HepG2 (cell line): ENCODE results near the gene RUNX2. TPM values are rescaled to one million over a fixed set of nuclear protein-coding genes. Genes with fewer than 3 reads are reported as not detected.

Experiments
- BRD4 ChIP-seq: sonication (generic); formaldehyde crosslinking; IDR thresholded peaks from 2 replicates; pipeline ENCODE4 v1.4.0; 2020; ENCODE audit warnings: missing genetic modification reagents
- CREB1 ChIP-seq, 2 experiments: fragments of 450-650 bp in 1 of 2; IDR thresholded peaks; 2 replicates each; pipeline ENCODE4 v1.6.1; 2016 to 2017; ENCODE audit warnings: control low read depth in 1 of 2, mild to moderate bottlenecking in 1 of 2, missing compliant biosample characterization in 1 of 2, missing genetic modification characterization in 1 of 2
- EEA1 ChIP-seq: sonication (generic); formaldehyde crosslinking; IDR thresholded peaks from 2 replicates; pipeline ENCODE4 v1.5.1; 2020; ENCODE audit warnings: mild to moderate bottlenecking, missing genetic modification reagents, borderline replicate concordance
- FOXC1 ChIP-seq: sonication (generic); formaldehyde crosslinking; IDR thresholded peaks from 2 replicates; pipeline ENCODE4 v1.8.0; 2022; ENCODE audit warnings: mild to moderate bottlenecking, missing genetic modification reagents, borderline replicate concordance
- GATAD1 ChIP-seq: IDR thresholded peaks from 2 replicates; pipeline ENCODE4 v1.6.1; 2016; ENCODE audit warnings: missing genetic modification reagents, missing compliant biosample characterization
- GFI1 ChIP-seq: sonication (generic); formaldehyde crosslinking; IDR thresholded peaks from 2 replicates; pipeline ENCODE4 v1.5.0; 2020; ENCODE audit warnings: missing genetic modification reagents, mild to moderate bottlenecking, borderline replicate concordance
- HNRNPL ChIP-seq: fragments of 200-400 bp; formaldehyde crosslinking; IDR thresholded peaks from 2 replicates; pipeline ENCODE4 v1.6.1; 2017; ENCODE audit warnings: mild to moderate bottlenecking, low read depth, low read length
- KLF13 ChIP-seq: sonication (generic); formaldehyde crosslinking; IDR thresholded peaks from 2 replicates; pipeline ENCODE4 v1.4.0; 2020; ENCODE audit warnings: mild to moderate bottlenecking, missing genetic modification reagents
- MZF1 ChIP-seq: sonication (generic); formaldehyde crosslinking; IDR thresholded peaks from 2 replicates; pipeline ENCODE4 v1.8.1; 2023; ENCODE audit warnings: mild to moderate bottlenecking, missing genetic modification reagents, borderline replicate concordance
- NONO ChIP-seq, 2 experiments: fragments of 450-650 bp in 1 of 2; sonication (generic) in 1 of 2; formaldehyde crosslinking in 1 of 2; IDR thresholded peaks in 1 of 2; conservative IDR thresholded peaks in 1 of 2; 2 replicates each; pipeline versions ENCODE4 v1.6.1 to v1.8.0; 2017 to 2022; ENCODE audit warnings: mild to moderate bottlenecking in 1 of 2, missing genetic modification reagents in 1 of 2, moderate library complexity in 1 of 2
- REXO4 ChIP-seq: sonication (generic); formaldehyde crosslinking; IDR thresholded peaks from 2 replicates; pipeline ENCODE4 v1.8.0; 2022; ENCODE audit warnings: missing genetic modification reagents, mild to moderate bottlenecking, borderline replicate concordance
- SIX4 ChIP-seq: sonication (generic); formaldehyde crosslinking; IDR thresholded peaks from 2 replicates; pipeline ENCODE4 v1.4.0; 2020; ENCODE audit warnings: missing genetic modification reagents
- THAP8 ChIP-seq: sonication (generic); formaldehyde crosslinking; IDR thresholded peaks from 2 replicates; pipeline ENCODE4 v1.5.1; 2020; ENCODE audit warnings: missing genetic modification reagents, mild to moderate bottlenecking, borderline replicate concordance
- ZFP37 ChIP-seq: sonication (generic); formaldehyde crosslinking; IDR thresholded peaks from 2 replicates; pipeline ENCODE4 v1.4.0; 2020; ENCODE audit warnings: missing genetic modification reagents, borderline replicate concordance
- ZGPAT ChIP-seq: IDR thresholded peaks from 2 replicates; pipeline ENCODE4 v1.6.1; 2016; ENCODE audit warnings: mild to moderate bottlenecking
- ZKSCAN5 ChIP-seq: sonication (generic); formaldehyde crosslinking; IDR thresholded peaks from 2 replicates; pipeline ENCODE4 v1.5.1; 2020; ENCODE audit warnings: mild to moderate bottlenecking, missing genetic modification reagents
- ZNF232 ChIP-seq: sonication (generic); formaldehyde crosslinking; IDR thresholded peaks from 2 replicates; pipeline ENCODE4 v1.4.0; 2020; ENCODE audit warnings: missing genetic modification reagents, borderline replicate concordance
- ZNF274 ChIP-seq: sonication (generic); formaldehyde crosslinking; IDR thresholded peaks from 2 replicates; pipeline ENCODE4 v1.5.1; 2020; ENCODE audit warnings: mild to moderate bottlenecking, missing genetic modification reagents
- ZNF660 ChIP-seq: sonication (generic); formaldehyde crosslinking; IDR thresholded peaks from 2 replicates; pipeline ENCODE4 v1.5.1; 2020; ENCODE audit warnings: mild to moderate bottlenecking, low read depth, missing genetic modification reagents, borderline replicate concordance
- ZNF83 ChIP-seq: sonication (generic); formaldehyde crosslinking; IDR thresholded peaks from 2 replicates; pipeline ENCODE4 v1.4.0; 2020; ENCODE audit warnings: missing genetic modification reagents, mild to moderate bottlenecking, borderline replicate concordance
- polyA plus RNA-seq, 8 experiments: library from polyadenylated mRNA; depleted of rRNA in 3 of 8; stranded (reverse) in 7 of 8; unstranded in 1 of 8; fragments of >200 nt; fragmentation: Illumina TruSeq in 4 of 8; extraction: Trizol in 4 of 8; gene quantifications; 2 replicates each; pipeline versions ENCODE4 v1.2.1 to v1.2.3, GENCODE V29; 2011 to 2016; ENCODE audit warnings: low read depth in 4 of 8, missing spikeins in 1 of 8, mixed read lengths in 1 of 8; ENCODE audit not compliant: insufficient read depth in 1 of 8
- total RNA-seq, 5 experiments: library from RNA; depleted of rRNA; stranded (reverse); fragments of >200 nt; fragmentation: Illumina TruSeq; extraction: Trizol; gene quantifications; 2 replicates each; pipeline ENCODE4 v1.2.3, GENCODE V29; 2016; ENCODE audit warnings: low read depth in 1 of 5
- TF ChIP-seq, protein P1 (sequence below): sonication (generic); formaldehyde crosslinking; IDR thresholded peaks from 2 replicates; pipeline ENCODE4 v1.4.0; 2020; ENCODE audit warnings: missing genetic modification reagents, borderline replicate concordance
- TF ChIP-seq, protein P2 (sequence below): sonication (generic); formaldehyde crosslinking; IDR thresholded peaks from 2 replicates; pipeline ENCODE4 v1.8.1; 2023; ENCODE audit warnings: mild to moderate bottlenecking, inconsistent platforms, moderate library complexity, missing genetic modification reagents, borderline replicate concordance

RUNX2 gene
- total and polyA plus RNA-seq, 2 of the 13 experiments (the other 11 are each of a cell fraction or from before 2014, with no cell fraction given) = not detected

GRCh38 chr6:45445749-45446549, 117.8 kb downstream of the RUNX2 start (continued):
- TF ChIP-seq KLF13 (CRISPR knock-in tag) (no peak), EEA1 (no peak), ZNF660 (CRISPR knock-in tag) (no peak), GATAD1 (CRISPR knock-in tag) (peak; percentile 84), GFI1 (CRISPR knock-in tag) (peak; percentile 49; the same call in 1 of the 2 replicates), REXO4 (CRISPR knock-in tag) (no peak), HNRNPL (no peak), NONO (IDR thresholded peaks at IDR 0.05) (no peak), NONO (CRISPR knock-in tag; conservative IDR thresholded peaks at IDR 0.05) (peak; percentile 63; the same call in 1 of the 2 replicates), ZKSCAN5 (CRISPR knock-in tag) (no peak), ZNF274 (CRISPR knock-in tag) (no peak), ZFP37 (CRISPR knock-in tag) (peak; percentile 96), ZGPAT (peak; percentile 98), FOXC1 (CRISPR knock-in tag) (peak; percentile 88), ZNF83 (CRISPR knock-in tag) (no peak), ZNF232 (CRISPR knock-in tag) (peak; percentile 90; the same call in 1 of the 2 replicates), CREB1 (IDR thresholded peaks at IDR 0.05) (no peak; the same call in 1 of the 2 replicates), CREB1 (CRISPR knock-in tag; IDR thresholded peaks at IDR 0.05) (peak; percentile 84), THAP8 (CRISPR knock-in tag) (no peak), SIX4 (peak; percentile 74; the same call in 1 of the 2 replicates), BRD4 (CRISPR knock-in tag) (no peak), MZF1 (CRISPR knock-in tag) (no peak)
- TF ChIP-seq, protein P1, sequence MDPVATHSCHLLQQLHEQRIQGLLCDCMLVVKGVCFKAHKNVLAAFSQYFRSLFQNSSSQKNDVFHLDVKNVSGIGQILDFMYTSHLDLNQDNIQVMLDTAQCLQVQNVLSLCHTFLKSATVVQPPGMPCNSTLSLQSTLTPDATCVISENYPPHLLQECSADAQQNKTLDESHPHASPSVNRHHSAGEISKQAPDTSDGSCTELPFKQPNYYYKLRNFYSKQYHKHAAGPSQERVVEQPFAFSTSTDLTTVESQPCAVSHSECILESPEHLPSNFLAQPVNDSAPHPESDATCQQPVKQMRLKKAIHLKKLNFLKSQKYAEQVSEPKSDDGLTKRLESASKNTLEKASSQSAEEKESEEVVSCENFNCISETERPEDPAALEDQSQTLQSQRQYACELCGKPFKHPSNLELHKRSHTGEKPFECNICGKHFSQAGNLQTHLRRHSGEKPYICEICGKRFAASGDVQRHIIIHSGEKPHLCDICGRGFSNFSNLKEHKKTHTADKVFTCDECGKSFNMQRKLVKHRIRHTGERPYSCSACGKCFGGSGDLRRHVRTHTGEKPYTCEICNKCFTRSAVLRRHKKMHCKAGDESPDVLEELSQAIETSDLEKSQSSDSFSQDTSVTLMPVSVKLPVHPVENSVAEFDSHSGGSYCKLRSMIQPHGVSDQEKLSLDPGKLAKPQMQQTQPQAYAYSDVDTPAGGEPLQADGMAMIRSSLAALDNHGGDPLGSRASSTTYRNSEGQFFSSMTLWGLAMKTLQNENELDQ (CRISPR knock-in tag) = no peak
- TF ChIP-seq, protein P2, sequence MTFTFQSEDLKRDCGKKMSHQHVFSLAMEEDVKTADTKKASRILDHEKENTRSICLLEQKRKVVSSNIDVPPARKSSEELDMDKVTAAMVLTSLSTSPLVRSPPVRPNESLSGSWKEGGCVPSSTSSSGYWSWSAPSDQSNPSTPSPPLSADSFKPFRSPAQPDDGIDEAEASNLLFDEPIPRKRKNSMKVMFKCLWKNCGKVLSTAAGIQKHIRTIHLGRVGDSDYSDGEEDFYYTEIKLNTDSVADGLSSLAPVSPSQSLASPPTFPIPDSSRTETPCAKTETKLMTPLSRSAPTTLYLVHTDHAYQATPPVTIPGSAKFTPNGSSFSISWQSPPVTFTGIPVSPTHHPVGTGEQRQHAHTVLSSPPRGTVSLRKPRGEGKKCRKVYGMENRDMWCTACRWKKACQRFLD = 0 out of 2 replicates have a peak, but pooled peaks have one; percentile 43
